Stomach (tissue), 9 donors: Measurements from ENCODE around the gene DOCK6. TPM values are rescaled to one million over a fixed set of nuclear protein-coding genes. Genes with fewer than 3 reads are reported as not detected.

Source experiments
- DNase-seq, 2 donors: peaks; one replicate each; pipeline versions ENCODE4 v3.0.0 to v3.0.0-alpha.2; 2013 to 2019
- H3K27ac ChIP-seq, 5 donors: fragments of 200-600 bp in 4 of 5; sonication (generic) in 4 of 5; one replicate each; pipeline ENCODE4 v1.5.1; 2013 to 2019; ENCODE audit warnings: mild to moderate bottlenecking in 1 of 5, moderate library complexity in 1 of 5
- H3K27me3 ChIP-seq, 3 donors: fragments of 200-600 bp; sonication (generic); one replicate each; pipeline ENCODE4 v1.5.1; 2017 to 2019; ENCODE audit warnings: mixed run types in 1 of 3
- H3K36me3 ChIP-seq, 4 donors: fragments of 200-600 bp; sonication (generic); 1 replicate in 3 of 4; 2 replicates in 1 of 4; pipeline ENCODE4 v1.5.1; 2016 to 2019
- H3K4me1 ChIP-seq, 4 donors: fragments of 200-600 bp; sonication (generic); one replicate each; pipeline ENCODE4 v1.5.1; 2016 to 2019
- H3K4me3 ChIP-seq, 4 donors: fragments of 200-600 bp; sonication (generic) in 3 of 4; one replicate each; pipeline ENCODE4 v1.5.1; 2016 to 2019; ENCODE audit warnings: mild to moderate bottlenecking in 1 of 4
- H3K9me3 ChIP-seq, 4 donors: fragments of 200-600 bp; sonication (generic); one replicate each; pipeline ENCODE4 v1.5.1; 2016 to 2019
- EP300 ChIP-seq: sonication (generic); formaldehyde crosslinking; IDR thresholded peaks from one replicate; pipeline ENCODE4 v1.6.1; 2017; ENCODE audit warnings: antibody characterized with exemption
- POLR2A ChIP-seq, 4 donors: fragments of 450-650 bp; IDR thresholded peaks; one replicate each; pipeline ENCODE4 v1.6.1; 2016; ENCODE audit warnings: antibody characterized with exemption in 4 of 4, control low read depth in 2 of 4, mild to moderate bottlenecking in 1 of 4, moderate library complexity in 1 of 4
- POLR2AphosphoS5 ChIP-seq, 3 donors: sonication (generic); formaldehyde crosslinking; IDR thresholded peaks; one replicate each; pipeline ENCODE4 v1.6.1; 2016; ENCODE audit warnings: antibody characterized with exemption in 3 of 3
- WGBS, 5 donors: extraction: QIAGEN DNeasy Blood & Tissue Kit in 3 of 5; methylation state at CpG; one replicate each; pipeline versions ENCODE4 v1.1.5 to v1.1.7; 2013 to 2018; 5-methylcytosine and 5-hydroxymethylcytosine counted together
- intact Hi-C: fragments of 100-400 bp; cut with DNase I; formaldehyde crosslinking; loops from one replicate; pipeline ENCODE4 v1.15.1; 2023; ENCODE audit warnings: low total_unique reads
- polyA plus RNA-seq, 3 donors: library from polyadenylated mRNA; stranded (reverse); fragments of 200-250 nt; gene quantifications; one replicate each; pipeline ENCODE4 v1.2.3, GENCODE V29; 2013
- total RNA-seq, 5 donors: library from RNA; depleted of rRNA; stranded (reverse); fragments of >200 nt; gene quantifications; one replicate each; pipeline versions ENCODE4 v1.1.0 to v1.2.3, GENCODE V29; 2014 to 2016
- TF ChIP-seq, protein P1 (sequence below), 7 experiments: fragments of 450-650 bp in 4 of 7; fragments of 200-600 bp in 3 of 7; sonication (generic) in 3 of 7; IDR thresholded peaks; one replicate each; pipeline ENCODE4 v1.5.1; 2016 to 2019; ENCODE audit warnings: antibody characterized with exemption in 7 of 7, control low read depth in 2 of 7, mild to moderate bottlenecking in 1 of 7
- donor health status: healthy with polysubstance abuse.
- donor health status: Bipolar disorder and iron deficiency.
- donor health status: healthy.

DOCK6 gene
- total and polyA plus RNA-seq, 8 donors: 21.4 to 243 (median 58.9) TPM

DNA sequence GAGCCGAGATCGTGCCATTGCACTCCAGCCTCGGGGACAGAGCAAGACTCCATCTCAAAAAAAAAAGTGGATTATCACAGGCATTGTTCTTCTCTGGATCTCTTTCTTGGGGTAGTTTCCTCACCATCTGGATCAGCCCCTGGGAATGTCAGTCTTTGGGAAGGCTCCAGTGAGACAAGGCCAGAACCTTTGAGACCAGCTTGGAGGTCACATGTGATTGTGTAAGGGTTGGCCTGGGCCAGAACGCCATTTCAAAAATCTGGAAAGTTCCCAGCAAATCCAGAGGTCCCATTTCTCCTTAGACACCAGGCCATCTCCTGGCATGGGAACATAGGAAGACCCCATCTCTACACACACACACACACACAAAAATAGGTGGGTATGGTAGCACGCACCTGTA, 37.2 kb downstream of the DOCK6 start:
- H3K4me1 ChIP-seq: no peaks in the 10 kb centered on the region
- WGBS, 5 donors: 90 to 99% (median 94%) methylated on average over 5 of the region's 5 CpGs
- TF ChIP-seq EP300: no peak
- TF ChIP-seq, protein P1, sequence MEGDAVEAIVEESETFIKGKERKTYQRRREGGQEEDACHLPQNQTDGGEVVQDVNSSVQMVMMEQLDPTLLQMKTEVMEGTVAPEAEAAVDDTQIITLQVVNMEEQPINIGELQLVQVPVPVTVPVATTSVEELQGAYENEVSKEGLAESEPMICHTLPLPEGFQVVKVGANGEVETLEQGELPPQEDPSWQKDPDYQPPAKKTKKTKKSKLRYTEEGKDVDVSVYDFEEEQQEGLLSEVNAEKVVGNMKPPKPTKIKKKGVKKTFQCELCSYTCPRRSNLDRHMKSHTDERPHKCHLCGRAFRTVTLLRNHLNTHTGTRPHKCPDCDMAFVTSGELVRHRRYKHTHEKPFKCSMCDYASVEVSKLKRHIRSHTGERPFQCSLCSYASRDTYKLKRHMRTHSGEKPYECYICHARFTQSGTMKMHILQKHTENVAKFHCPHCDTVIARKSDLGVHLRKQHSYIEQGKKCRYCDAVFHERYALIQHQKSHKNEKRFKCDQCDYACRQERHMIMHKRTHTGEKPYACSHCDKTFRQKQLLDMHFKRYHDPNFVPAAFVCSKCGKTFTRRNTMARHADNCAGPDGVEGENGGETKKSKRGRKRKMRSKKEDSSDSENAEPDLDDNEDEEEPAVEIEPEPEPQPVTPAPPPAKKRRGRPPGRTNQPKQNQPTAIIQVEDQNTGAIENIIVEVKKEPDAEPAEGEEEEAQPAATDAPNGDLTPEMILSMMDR (IDR thresholded peaks at IDR 0.05): no peak
- peaks cover 0 to 12% (median 10%) of the 10 kb centered on the region in 4 donors for H3K9me3 ChIP-seq
- intact Hi-C loops: loop anchor here (10.0 kb wide), 1 partner anchor 210 kb away; no protein-coding TSS in a partner anchor
- peaks cover 28 to 84% (median 77%) of the 10 kb centered on the region in 4 donors for H3K36me3 ChIP-seq
- DNase-seq: no peak
- H3K27me3 ChIP-seq: no peaks in the 10 kb centered on the region
- no peak overlapping the region for H3K27ac ChIP-seq
- H3K4me3 ChIP-seq: no peak overlapping the region

DNA sequence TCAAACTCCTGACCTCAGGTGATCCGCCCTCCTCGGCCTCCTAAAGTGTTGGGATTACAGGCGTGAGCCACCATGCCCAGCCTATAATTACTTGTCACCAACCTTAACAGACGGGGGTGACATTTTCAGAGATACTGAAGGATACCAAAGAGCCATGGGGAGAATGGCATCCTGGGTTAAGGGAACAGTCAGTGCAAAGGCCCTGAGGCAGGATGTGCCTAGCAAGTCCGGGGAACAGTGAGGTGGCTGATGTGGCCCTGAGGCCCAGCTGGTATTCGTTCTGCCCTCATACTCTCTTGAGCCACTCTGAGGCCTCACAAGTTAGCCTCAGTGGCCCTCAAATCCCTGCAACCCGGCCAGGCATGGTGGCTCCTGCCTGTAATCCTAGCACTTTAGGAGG, 37.9 kb downstream of the DOCK6 start:
- TF ChIP-seq POLR2A (IDR thresholded peaks at IDR 0.05) (no peak), EP300 (no peak), POLR2AphosphoS5 (IDR thresholded peaks at IDR 0.05) (no peak)
- TF ChIP-seq, protein P1 (IDR thresholded peaks at IDR 0.05): no peak
- Histone ChIP-seq H3K27me3 (no peaks in the 10 kb centered on the region), H3K36me3 (peaks cover 28 to 84% (median 81%) of the 10 kb centered on the region in 4 donors), H3K9me3 (peaks cover 0 to 12% (median 10%) of the 10 kb centered on the region in 4 donors), H3K4me1 (no peaks in the 10 kb centered on the region), H3K4me3 (no peak overlapping the region), H3K27ac (no peak overlapping the region)
- intact Hi-C loops: loop anchor here (10.0 kb wide), 1 partner anchor 210 kb away; no protein-coding TSS in a partner anchor
- no peak for DNase-seq
- 88 to 98% (median 96%) methylated on average over 5 to 7 of the region's 7 CpGs for WGBS, 5 donors

DNA sequence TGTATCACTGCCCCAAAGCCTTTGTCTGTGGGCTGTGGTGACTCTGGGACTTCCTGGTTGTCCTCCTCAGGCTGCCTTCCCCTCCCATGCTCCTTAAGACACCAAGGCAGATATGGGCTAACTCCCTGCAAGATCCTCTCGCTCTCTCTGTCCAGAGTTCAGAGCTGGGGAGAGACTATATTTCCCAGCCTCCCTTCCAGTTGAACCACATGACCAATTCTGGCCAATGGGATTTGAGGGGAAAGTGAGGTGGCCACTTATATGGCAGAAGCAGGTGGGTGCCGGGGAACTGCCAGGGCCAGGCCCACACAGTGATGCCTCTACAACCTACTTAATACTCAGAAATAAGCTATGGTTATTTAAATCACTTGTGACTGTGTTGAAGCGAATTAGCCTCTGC, 39.1 kb downstream of the DOCK6 start:
- Histone ChIP-seq H3K36me3 (peaks cover 28 to 84% (median 80%) of the 10 kb centered on the region in 4 donors), H3K27ac (no peak overlapping the region), H3K4me3 (no peak overlapping the region), H3K9me3 (peaks cover 0 to 12% (median 10%) of the 10 kb centered on the region in 4 donors), H3K4me1 (no peaks in the 10 kb centered on the region), H3K27me3 (no peaks in the 10 kb centered on the region)
- no peak for DNase-seq
- intact Hi-C loops: loop anchor here (10.0 kb wide), 1 partner anchor 208 kb away; no protein-coding TSS in a partner anchor
- 90 to 98% (median 96%) methylated on average over 2 to 3 of the region's 3 CpGs for WGBS, 5 donors
- no peak for TF ChIP-seq POLR2A (IDR thresholded peaks at IDR 0.05)
- no peak for TF ChIP-seq EP300
- TF ChIP-seq, protein P1 (IDR thresholded peaks at IDR 0.05): no peak
- TF ChIP-seq POLR2AphosphoS5 (IDR thresholded peaks at IDR 0.05): no peak

DNA sequence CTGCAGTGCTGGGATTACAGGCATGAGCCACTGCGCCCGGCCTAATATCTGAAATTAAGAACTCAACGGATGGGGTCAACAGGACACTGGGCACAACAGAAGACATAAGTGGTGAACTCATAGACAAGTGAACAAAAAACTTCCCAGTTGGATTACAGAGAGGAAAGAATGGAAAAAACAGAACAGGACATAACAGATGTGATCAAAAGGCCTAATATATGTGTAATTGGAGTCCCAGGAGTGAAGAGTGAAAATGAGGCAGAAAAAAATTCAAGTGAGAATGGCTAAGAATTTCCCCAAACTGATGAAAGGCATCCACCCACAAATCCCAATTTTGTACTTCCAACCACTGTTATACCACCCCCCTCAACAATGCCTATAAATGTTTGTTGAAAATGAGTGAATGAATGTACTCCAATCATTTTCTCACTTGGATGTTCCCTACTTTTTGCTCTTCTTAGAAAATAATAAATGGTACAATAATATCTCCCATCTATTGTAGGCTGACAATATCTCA, 41.2 kb downstream of the DOCK6 start:
- intact Hi-C loops: loop anchor here (10.0 kb wide), 1 partner anchor 206 kb away; no protein-coding TSS in a partner anchor
- H3K36me3 ChIP-seq: peaks cover 23 to 87% (median 84%) of the 10 kb centered on the region in 4 donors
- TF ChIP-seq EP300 (no peak), POLR2A (IDR thresholded peaks at IDR 0.05) (no peak), POLR2AphosphoS5 (IDR thresholded peaks at IDR 0.05) (no peak)
- TF ChIP-seq, protein P1 (IDR thresholded peaks at IDR 0.05): no peak

More for the DNA sequence above, 41.2 kb downstream of the DOCK6 start:
- Histone ChIP-seq H3K4me1 (no peaks in the 10 kb centered on the region), H3K4me3 (no peak overlapping the region), H3K9me3 (peaks cover 0 to 12% (median 10%) of the 10 kb centered on the region in 4 donors), H3K27me3 (no peaks in the 10 kb centered on the region), H3K27ac (no peak overlapping the region)
- DNase-seq: no peak
- 94 to 99% (median 96%) methylated on average over 3 of the region's 3 CpGs for WGBS, 5 donors
